HG02852 (cell line): ENCODE measurements around the gene TAS1R3.
"Not testable (repeated sequence)": the region's sequence is repeated elsewhere in the genome, so short reads cannot be mapped to it uniquely, and the experiment has no call there.

Experiments
- ATAC-seq: cut with Tn5 transposase; IDR thresholded peaks from one replicate; pipeline ENCODE4 v1.9.1; 2021; ENCODE audit warnings: mild to moderate bottlenecking, moderate library complexity; ENCODE audit not compliant: unreplicated experiment

TAS1R3 gene

DNA sequence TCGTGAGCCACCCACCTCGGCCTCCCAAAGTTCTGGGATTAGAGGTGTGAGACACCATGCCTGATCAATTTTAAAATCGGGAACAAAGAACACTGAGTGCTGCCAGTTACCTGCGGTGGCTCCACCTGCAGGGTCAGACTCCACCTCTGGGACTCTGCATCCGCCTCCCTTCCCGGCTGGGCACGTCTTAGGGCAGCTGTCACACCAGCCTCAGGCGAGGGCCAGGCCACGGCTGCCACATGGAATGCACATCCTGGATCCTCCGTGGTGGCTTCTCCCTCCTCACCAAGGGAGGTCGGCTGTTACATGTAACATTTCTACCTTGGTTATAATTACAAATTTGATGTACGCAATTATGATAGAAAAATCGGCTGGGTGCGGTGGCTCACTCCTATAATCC lies 33.2 kb downstream of the TAS1R3 start:
- no peak for ATAC-seq

DNA sequence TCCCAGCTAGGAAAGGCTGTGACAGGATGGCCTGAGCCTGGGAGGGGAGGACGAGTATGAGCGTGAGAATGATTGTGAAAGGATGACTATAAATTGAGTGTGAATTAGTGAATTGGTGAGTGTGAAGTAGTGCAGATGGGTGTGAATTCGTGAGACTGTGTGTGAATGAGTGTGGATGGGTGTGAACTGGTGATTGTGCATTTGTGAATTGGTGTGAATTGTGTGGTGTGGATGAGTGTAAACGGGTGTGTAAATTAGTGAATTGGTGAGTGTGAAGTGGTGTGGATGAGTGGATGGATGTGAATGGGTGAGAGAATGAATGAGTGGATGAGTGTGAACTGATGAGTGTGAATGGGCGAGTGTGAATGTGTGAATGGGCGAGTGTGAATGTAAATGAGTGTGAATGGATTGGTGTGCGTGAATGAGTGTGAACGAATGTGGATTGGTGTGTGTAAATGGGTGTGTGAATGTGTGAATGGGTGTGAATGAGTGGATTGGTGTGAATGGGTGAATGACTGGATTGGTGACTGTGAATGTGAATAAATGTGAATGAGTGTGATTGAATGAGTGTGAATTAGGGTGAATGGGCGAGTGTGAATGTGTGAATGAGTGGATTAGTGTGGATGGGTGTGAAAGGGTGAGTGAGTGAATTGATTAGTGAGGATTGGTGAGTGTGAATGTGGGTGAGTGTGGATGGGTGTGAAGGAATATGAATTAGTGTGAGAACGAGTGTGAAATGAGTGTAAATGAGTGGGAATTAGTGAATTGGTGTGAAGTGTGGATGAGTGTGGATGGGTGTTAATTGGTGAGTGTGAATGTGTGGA lies 35.0 kb downstream of the TAS1R3 start:
- ATAC-seq = no peak

DNA sequence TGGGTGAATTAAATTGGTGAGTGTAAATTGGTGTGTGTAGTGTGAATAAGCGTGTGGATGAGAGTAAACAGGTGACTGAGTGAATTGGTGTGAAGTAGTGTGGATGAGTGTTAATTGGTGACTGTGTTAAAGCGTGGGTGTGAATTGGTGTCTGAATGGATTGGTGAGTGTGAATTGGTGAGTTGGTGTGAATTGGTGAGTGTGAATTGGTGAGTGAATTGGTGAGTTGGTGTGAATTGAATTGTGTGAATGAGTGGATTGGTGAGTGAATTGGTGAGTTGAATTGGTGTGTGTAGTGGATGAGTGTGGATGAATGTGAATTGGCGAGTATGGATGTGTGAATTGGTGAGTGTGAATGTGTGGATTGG lies 35.6 kb downstream of the TAS1R3 start:
- no peak for ATAC-seq

DNA sequence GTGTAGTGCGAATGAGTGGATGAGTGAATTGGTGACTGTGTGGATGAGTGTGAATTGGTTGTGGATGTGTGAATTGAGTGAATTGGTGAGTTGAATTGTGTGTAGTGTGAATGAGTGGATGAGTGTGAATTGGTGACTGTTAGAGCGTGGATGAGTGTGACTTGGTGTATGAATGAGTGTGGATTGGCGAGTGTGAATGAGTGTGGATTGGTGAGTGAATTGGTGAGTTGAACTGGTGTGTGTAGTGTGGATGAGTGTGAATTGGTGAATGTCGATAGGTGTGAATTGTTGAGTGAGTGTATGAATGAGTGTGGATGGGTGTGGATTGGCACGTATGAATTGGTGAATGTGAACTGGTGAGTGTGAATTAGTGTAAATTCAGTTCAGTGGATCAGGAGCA lies 36.2 kb downstream of the TAS1R3 start:
- ATAC-seq = no peak

DNA sequence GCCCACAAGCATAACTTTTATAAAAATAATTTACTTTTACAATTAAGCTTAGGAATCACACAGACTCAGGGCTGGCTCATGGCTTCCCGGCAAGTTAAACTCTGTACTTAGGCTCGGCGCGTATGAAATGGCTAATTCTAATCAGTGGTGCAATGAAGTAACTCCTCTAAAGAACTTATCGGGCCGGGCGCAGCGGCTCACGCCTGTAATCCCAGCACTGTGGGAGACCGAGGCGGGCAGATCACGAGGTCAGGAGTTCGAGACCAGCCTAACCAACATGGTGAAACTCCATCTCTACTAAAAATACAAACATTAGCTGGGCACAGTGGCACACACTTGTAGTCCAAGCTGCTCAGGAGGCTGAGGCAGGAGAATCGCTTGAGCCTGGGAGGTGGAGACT lies 39.0 kb downstream of the TAS1R3 start:
- not testable (repeated sequence) for ATAC-seq

DNA sequence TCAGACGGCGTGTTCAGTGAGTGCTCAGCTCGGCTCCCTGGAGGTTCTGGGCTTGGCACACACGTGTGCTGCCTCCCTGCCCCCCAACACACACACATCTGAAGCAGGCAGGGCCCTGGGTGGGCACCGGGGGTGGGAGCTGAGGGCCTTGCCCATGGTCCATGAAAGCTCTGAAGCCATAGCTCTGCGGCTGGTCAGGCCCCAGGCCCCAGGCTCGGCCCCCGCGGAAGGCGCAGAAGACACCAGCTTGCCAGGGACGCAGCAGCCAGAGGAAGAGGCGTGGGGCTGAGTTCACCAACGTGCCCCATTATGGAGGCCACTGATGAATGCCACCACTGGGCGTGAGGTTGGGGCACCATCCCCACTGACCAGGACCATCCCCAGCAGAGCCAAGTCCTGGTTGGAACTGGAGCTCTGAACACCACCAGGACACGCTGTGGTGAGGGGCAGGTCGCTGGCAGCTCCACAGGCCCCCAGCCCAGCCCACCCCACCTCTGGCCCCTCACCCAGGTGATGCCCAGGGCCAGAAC lies 39.8 kb downstream of the TAS1R3 start:
- ATAC-seq = no peak

DNA sequence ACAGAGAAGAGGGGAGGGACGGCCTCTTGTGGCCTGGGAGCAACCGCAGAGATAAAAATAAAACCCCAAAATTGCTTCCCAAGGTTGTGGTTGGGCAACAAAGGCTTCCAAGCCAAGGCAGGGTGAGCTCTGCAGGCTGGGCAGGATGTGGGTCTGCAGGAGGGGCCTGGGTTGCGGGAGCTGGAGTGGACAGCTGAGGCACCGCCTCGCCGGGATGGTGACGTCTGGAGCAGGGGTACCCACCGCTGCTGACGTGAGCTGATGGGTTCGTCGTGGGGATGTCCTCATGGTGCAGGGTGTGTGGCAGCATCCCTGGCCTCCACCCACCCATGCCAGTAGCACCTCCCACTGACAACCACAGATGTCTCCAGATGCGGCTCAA lies 40.3 kb downstream of the TAS1R3 start:
- no peak for ATAC-seq

DNA sequence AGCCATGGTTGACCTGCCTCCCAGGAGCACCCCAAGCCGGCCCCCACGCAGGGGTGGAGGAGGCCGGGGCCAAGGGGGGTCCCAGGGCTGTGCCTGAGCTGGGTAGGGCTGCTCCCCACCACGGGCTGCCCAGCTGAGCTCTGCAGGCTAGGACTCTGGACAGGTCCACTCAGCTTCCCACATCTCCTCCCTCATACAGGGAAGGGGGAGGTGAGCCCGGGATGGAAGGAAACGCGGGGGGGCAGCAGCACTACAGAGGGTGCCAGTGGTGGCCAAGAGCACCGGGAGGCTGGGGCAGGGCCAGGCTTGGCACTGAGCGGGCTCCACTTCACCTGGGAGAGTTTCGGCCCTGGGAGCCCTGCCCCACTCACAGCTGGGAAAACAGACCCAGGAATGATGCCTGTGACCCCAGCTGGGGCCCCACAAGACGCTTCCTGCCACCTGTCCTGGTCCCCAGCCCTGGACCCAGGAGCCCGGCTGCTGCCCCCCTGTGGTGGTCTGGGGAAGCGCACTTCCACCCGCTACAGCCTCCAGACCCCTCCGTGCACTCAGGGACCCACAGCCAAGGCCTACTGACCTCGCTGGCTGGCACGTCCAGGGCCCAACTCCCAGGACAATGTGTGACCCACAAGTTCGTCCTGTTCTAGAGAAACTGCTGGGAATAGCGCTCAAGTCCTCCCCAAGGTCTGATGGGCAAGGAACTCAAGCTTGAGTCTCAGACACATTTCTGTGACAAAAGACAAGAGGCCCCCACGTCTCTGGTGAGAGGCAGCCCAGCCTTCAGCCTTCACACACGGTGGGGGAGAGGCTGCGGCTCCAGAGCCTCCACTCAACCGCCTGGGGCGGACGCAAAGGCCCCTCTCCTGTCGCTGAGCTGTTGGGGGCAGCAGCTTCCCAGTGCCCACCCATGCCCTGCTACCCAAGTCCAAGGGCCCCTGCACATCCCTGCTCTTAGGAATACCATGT lies 40.9 kb downstream of the TAS1R3 start:
- no peak for ATAC-seq

DNA sequence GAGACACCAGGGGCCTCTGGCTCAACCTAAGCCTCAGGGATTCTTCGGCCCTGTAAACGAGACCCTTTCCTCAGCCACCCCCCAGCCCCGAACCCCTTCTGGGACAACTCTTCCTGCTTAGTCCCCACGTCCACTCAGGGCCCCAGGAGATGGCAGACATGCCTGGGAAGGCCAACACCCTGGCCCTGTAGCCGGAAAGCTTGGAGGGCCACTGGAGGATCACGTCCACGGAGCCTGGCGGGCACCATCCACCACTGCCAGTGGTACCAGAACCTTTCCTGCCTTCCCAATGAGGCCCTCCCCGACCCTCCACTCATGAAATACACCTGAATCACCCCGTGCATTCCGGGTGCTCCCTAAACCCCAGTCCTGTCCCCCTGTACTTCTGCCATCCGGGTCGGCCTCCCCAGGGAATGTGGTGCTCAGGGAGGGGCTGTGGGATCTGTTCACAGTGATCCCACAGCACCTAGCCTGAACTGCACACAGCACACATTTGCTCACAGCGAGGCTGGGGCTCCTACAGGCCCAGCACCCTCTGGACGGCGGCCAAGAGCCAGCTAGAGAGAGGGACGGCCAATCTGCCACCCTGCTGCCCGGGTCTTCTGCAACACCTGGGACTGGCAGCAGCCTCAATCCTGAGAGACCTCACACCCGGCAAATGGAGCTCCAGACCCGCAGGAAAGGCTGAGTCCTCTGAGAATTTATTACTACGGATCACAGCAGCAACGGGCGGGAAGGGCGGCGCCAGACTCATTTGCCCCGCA lies 42.2 kb downstream of the TAS1R3 start:
- ATAC-seq = no peak

DNA sequence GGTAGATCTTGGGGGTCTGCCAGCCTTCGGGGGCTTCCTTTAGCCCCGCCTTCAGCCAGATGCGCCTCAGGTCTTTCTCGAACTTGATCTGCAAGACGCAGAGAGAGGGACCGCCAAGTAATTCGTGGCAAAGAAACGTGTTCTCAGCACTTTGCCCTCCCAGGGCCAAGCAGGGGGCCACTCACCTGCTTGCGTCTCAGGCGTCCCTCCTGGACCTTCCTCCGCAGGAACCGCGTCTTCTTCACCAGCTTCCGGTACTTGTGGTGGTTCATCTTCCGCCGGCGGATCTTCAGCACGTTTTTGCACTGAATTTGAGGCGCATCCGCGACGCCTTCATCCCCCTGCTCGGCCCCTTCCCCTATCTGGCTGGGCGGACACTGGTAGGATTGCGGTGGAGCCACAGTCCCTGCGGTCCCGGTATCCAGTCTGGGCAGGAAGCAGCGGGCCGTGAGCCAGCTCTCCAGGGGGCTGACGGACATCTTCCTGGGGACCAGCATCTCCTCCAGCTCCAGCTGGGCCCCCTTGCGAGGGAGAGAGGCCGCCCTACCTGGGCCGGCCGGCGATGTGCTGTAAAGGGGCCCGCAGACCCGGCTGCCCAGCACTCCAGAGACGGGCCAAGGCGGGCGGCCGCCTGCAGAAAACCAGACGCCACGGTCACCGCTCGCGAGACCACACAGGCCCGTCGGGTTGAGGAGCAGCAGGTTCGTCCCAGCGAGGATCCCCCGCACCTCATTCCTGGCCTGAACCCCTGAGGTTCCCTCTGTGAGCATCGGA lies 42.9 kb downstream of the TAS1R3 start:
- no peak for ATAC-seq

DNA sequence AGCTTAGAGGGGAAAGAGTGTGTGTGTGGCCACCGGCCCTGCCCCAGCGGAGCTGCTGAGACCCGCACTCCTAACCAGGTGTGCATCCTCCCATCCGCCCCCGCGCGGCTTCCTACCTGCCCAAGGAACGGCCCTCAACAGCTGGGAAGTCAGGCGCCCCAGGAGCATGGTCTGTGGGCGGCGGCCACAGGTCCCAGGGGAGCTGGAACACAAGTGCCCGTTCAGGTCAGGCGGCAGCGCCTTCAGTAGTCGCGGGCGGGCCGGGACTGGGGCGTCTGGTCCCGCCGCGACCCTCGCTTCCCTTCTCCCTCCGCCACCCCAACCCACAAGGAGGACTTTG lies 43.5 kb downstream of the TAS1R3 start:
- ATAC-seq = peak; percentile 2

DNA sequence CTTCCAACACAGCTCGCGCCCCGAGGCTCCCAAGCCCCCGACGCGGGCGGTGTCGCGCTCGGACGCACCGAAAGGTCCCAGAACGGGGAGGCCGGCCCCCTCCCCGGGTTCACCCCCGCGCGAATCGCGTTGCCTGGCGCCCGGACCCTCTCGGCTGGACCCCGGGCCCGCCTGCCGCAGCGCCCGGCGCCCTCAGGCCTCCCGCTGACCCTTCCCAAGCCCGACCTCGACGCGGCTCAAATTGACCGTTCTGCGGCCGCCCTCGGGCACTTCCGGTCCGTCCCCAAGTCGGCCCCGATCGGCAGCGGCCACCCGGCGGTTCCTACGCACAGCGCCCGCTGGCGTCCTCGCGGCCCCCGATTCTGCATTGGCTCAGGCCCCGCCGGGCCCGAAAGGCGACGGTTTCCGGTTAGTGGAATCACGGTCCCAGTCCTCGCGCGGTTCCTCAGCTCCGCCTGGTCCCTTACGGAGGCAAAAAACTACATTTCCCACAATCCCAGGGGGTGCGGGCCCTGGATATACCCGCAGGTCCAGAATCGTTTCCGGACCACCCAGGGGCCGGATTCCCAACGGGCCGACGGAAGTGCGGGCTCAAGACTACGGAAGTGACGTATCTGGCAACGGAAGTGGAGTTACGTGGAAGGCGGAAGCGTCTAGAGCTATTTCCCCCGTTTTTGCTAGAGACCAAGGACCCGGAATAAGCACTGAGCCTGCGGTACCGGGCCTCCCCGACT lies 44.0 kb downstream of the TAS1R3 start, which contains the start of gene AURKAIP1:
Gene AURKAIP1 (minus strand): TSS at position 279 of the 734 bp plus-strand sequence. CDS start 451 bp downstream, outside the sequence.
- peak; percentile 87 for ATAC-seq

DNA sequence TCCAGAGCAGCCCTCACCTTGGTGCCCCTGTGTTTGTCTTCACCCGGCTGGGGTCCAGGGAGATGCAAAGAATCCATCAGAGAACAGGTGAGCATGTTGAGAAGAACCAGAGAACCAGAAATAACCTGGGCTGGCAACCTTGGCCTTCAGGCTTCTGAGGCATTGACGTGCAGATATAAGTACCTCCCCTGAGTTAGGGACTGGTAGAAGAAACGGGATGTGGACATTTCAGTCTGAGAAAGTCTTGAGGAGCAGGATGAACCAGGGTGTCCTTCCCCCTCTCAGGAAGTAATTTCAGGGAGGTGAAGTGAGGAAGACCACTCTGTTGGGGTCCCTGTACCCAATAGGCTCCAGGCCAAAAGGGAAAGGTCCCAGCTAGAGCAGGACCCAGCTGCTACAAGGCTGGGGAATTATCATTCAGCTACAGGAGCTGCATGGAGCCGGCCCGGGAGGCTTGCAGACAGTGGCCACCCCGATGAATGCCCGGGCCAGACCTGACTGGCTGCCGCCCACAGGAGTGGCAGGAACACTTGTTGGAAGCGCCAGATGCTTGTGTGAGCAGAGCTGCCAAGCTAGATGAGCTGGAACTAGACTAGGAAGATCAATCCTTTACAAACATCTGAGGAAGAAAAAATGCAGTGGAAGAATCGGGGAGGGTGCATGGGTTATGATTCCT lies 45.6 kb downstream of the TAS1R3 start:
- ATAC-seq = no peak

DNA sequence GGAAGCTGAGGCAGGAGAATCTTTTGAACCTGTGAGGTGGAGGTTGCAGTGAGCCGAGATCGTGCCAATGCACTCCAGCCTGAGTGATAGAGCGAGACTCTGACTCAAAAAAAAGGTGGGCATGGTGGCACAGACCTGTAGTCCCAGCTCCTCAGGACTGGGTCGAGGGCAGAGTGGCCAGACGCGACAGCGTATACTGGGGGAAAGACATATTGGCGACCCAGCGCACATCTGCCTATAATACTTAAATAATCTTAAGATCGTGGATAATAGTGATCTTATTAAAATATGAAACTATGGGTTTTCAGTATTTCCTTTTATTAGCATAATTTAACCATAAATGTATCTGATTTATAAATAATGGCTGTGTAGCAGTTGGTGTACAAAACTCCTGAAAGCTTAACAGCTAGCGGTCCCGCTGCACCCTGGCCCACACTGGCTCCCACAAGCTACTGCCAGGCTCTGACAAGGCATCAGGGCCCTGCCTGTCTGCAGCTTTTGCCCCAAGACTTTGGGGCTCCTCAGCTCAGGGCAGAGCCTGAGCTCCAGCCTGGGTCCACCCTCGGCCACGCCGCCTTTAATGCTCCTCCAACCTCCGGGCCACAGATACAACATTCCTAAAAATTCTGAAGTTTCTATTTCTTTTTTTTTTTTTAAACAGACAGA lies 46.6 kb downstream of the TAS1R3 start:
- ATAC-seq = no peak

DNA sequence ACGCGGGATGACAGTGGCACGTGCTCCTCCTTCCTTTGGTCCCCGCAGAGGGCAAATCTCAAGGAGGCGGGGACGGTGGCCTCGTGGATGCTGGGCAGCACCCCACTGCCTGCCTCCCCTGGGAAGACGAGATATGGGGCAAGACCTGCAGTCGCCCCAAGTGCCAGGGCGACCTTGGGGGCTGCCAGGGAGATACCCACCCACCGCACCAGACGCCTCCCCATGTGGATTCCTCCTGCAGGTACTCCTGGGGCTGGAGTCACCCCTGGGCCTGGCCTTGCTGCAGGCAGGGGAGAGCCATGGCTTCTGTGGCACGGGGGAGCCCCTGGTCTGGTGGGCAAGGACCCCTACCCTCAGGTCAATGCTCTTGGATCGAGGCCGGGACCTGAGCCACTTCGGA lies 49.8 kb downstream of the TAS1R3 start:
- ATAC-seq = no peak

DNA sequence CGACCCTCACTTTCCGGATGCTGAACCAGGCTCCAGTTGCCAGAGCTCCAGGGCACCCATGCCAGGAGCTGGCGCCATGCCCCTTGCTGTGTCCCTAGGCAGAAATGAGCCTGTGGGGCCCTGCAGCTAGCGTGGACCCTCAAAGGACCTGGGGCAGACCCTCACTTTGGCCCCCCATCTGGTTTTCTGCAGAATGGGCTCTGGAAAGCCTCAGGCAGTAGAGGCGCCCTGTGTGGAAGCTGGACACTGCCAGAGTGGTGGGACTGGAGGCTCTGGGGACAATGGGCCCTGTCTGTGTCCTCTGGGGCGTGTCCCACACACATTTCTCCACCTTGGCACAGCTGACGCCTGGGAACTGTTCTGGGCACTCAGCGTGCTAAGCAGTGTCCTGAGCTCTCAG lies 50.2 kb downstream of the TAS1R3 start:
- no peak for ATAC-seq
